Transverse colon (tissue), 3 donors: ENCODE measurements around the gene CAMK2B.

Experiments used
- EP300 ChIP-seq: sonication (generic); formaldehyde crosslinking; IDR thresholded peaks from one replicate; pipeline ENCODE4 v1.6.1; 2017; ENCODE audit warnings: antibody characterized with exemption, low read depth
- TF ChIP-seq, protein P1 (sequence below), 5 experiments: fragments of 200-600 bp in 3 of 5; fragments of 450-650 bp in 2 of 5; sonication (generic) in 3 of 5; IDR thresholded peaks; 1 replicate in 2 of 5; 2 replicates in 3 of 5; pipeline ENCODE4 v1.5.1; 2016 to 2017; ENCODE audit warnings: antibody characterized with exemption in 5 of 5, inconsistent platforms in 3 of 5, mild to moderate bottlenecking in 2 of 5, moderate library complexity in 1 of 5

DNA sequence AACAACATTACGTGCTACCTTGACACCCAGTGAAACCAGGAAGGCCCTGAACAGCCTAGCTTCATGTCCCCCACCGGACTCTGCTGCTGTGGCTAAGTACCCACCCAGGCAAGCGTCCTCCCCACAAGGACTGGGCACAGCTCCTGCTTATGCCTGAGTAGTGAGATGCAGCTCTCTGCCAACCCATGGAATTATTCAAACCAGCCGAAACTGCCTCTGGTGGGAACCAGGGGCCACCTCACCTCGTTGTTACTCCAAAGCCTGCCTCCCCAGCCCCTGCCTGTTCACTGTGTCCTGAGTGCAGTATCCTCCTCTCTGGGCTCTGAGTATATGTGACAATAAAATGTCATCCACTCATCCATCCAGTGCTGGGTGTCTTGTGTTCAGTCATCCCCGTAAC, 52.4 kb downstream of the CAMK2B start:
- TF ChIP-seq, protein P1, sequence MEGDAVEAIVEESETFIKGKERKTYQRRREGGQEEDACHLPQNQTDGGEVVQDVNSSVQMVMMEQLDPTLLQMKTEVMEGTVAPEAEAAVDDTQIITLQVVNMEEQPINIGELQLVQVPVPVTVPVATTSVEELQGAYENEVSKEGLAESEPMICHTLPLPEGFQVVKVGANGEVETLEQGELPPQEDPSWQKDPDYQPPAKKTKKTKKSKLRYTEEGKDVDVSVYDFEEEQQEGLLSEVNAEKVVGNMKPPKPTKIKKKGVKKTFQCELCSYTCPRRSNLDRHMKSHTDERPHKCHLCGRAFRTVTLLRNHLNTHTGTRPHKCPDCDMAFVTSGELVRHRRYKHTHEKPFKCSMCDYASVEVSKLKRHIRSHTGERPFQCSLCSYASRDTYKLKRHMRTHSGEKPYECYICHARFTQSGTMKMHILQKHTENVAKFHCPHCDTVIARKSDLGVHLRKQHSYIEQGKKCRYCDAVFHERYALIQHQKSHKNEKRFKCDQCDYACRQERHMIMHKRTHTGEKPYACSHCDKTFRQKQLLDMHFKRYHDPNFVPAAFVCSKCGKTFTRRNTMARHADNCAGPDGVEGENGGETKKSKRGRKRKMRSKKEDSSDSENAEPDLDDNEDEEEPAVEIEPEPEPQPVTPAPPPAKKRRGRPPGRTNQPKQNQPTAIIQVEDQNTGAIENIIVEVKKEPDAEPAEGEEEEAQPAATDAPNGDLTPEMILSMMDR (IDR thresholded peaks at IDR 0.05): no peak
- TF ChIP-seq EP300: no peak
